ENCODE results near the gene NELL2.
"Not testable (repeated sequence)": the region's sequence is repeated elsewhere in the genome, so short reads cannot be mapped to it uniquely, and the experiment has no call there.

Gene NELL2

DNA sequence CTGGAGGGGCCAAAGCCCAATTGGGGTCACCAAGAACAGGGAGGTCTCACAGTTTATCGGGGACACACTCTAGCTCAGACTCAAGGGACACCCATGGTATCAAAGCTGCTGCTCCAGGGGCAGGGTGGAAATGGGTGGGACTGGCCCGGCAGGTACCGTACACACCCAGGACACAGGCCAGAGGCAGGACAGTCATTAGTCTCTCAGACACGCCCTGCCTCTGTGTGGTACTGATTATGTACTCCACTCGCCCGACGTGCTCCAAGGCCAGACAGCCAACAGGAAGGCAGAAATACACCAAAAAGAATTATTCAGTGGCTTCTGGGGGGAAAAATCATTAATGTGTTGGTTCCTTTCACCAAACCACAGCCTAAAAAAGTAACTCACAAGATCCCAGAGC lies 41.1 kb downstream of the NELL2 start:
- H2AFZ ChIP-seq (ENCODE audit: low read length); H3K4me1 ChIP-seq (ENCODE audit: control insufficient read depth in 2 of 2, insufficient read depth in 1 of 2, low read depth in 1 of 2, low read length in 2 of 2); H3K27me3 ChIP-seq (ENCODE audit: control insufficient read depth in 3 of 3, insufficient read depth in 3 of 3, low read depth in 1 of 3, low read length in 3 of 3); H3K4ac ChIP-seq (ENCODE audit: low read length); H2BK120ac ChIP-seq (ENCODE audit: low read depth, low read length); H3K23ac ChIP-seq (ENCODE audit: low read depth, low read length, poor library complexity); H4K8ac ChIP-seq (ENCODE audit: low read depth, low read length); H3K14ac ChIP-seq (ENCODE audit: low read length); H3K79me1 ChIP-seq (ENCODE audit: low read depth, low read length); H2AK5ac ChIP-seq (ENCODE audit: low read depth, low read length); H2BK5ac ChIP-seq (ENCODE audit: low read length); H3K9ac ChIP-seq (ENCODE audit: low read depth, low read length, poor library complexity); DNase-seq (ENCODE audit: low spot score); H3K36me3 ChIP-seq (replicated peaks in 1 of 2; ENCODE audit: control insufficient read depth in 2 of 2, insufficient read depth in 2 of 2, low read length in 2 of 2); H2BK15ac ChIP-seq (ENCODE audit: low read length); H4K91ac ChIP-seq (ENCODE audit: low read depth, low read length, poor library complexity); H3K4me3 ChIP-seq (ENCODE audit: low read length in 2 of 2); H2BK12ac ChIP-seq (ENCODE audit: low read length); H3K9me3 ChIP-seq (replicated peaks in 1 of 2; ENCODE audit: control insufficient read depth in 2 of 2, insufficient read depth in 1 of 2, low read depth in 1 of 2, low read length in 2 of 2); H3K4me2 ChIP-seq (ENCODE audit: insufficient read depth, low read length, poor library complexity, severe bottlenecking); H3K27ac ChIP-seq (replicated peaks; ENCODE audit: low read length): not testable (repeated sequence)
- WGBS, 2 donors (ENCODE audit: extremely low coverage in 2 of 2, insufficient read length in 2 of 2, insufficient replicate concordance in 1 of 2), result no CpG with 5 or more reads among the region's 7 CpGs
- peak overlapping the region; percentile 46 for H3K18ac ChIP-seq (ENCODE audit: low read length)

DNA sequence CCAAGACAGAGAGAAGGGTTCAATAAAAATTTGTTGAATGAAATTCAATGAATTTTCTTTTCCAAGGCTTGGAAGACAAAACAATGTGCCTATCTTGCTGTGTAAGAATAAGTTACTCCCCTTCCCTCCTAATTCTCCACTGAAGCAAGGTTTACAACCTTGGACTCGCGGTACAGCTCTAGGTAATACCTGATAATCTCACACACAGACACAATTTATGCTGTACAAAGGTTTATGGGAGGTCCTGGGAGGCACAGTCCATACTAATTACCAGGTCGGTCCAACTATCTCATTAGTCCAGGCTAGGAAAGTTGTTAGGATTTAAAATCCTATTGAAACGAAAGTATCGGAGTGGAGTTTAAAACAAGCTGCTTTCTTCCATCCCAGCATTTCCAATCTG lies 42.6 kb downstream of the NELL2 start:
- no peaks in the 10 kb centered on the region for H3K27me3 ChIP-seq (ENCODE audit: control insufficient read depth in 3 of 3, insufficient read depth in 3 of 3, low read depth in 1 of 3, low read length in 3 of 3)
- H2AK5ac ChIP-seq (ENCODE audit: low read depth, low read length), result no peak overlapping the region
- peaks cover 0 to 10% of the 10 kb centered on the region in 2 donors for H3K4me1 ChIP-seq (ENCODE audit: control insufficient read depth in 2 of 2, insufficient read depth in 1 of 2, low read depth in 1 of 2, low read length in 2 of 2)
- H3K79me1 ChIP-seq (ENCODE audit: low read depth, low read length), result peaks cover 3% of the 10 kb centered on the region
- no peaks in the 10 kb centered on the region for H3K36me3 ChIP-seq (replicated peaks in 1 of 2; ENCODE audit: control insufficient read depth in 2 of 2, insufficient read depth in 2 of 2, low read length in 2 of 2)
- H3K4ac ChIP-seq (ENCODE audit: low read length), result no peak overlapping the region
- H4K8ac ChIP-seq (ENCODE audit: low read depth, low read length), result no peak overlapping the region
- no peak overlapping the region for H2BK5ac ChIP-seq (ENCODE audit: low read length)
- no peak overlapping the region for H3K4me2 ChIP-seq (ENCODE audit: insufficient read depth, low read length, poor library complexity, severe bottlenecking)
- H3K4me3 ChIP-seq (ENCODE audit: low read length in 2 of 2), result no peak overlapping the region
- H2BK12ac ChIP-seq (ENCODE audit: low read length), result no peak overlapping the region
- no peak overlapping the region for H3K27ac ChIP-seq (replicated peaks; ENCODE audit: low read length)
- no peak overlapping the region for H2AFZ ChIP-seq (ENCODE audit: low read length)
- WGBS, 2 donors (ENCODE audit: extremely low coverage in 2 of 2, insufficient read length in 2 of 2, insufficient replicate concordance in 1 of 2), result no CpG with 5 or more reads among the region's 5 CpGs
- no peak overlapping the region for H3K9ac ChIP-seq (ENCODE audit: low read depth, low read length, poor library complexity)
- DNase-seq (ENCODE audit: low spot score), result no peak
- no peak overlapping the region for H4K91ac ChIP-seq (ENCODE audit: low read depth, low read length, poor library complexity)
- H3K9me3 ChIP-seq (replicated peaks in 1 of 2; ENCODE audit: control insufficient read depth in 2 of 2, insufficient read depth in 1 of 2, low read depth in 1 of 2, low read length in 2 of 2), result no peaks in the 10 kb centered on the region
- no peak overlapping the region for H2BK120ac ChIP-seq (ENCODE audit: low read depth, low read length)
- H2BK15ac ChIP-seq (ENCODE audit: low read length), result no peak overlapping the region
- no peak overlapping the region for H3K14ac ChIP-seq (ENCODE audit: low read length)
- H3K23ac ChIP-seq (ENCODE audit: low read depth, low read length, poor library complexity), result no peak overlapping the region
- H3K18ac ChIP-seq (ENCODE audit: low read length), result no peak overlapping the region

DNA sequence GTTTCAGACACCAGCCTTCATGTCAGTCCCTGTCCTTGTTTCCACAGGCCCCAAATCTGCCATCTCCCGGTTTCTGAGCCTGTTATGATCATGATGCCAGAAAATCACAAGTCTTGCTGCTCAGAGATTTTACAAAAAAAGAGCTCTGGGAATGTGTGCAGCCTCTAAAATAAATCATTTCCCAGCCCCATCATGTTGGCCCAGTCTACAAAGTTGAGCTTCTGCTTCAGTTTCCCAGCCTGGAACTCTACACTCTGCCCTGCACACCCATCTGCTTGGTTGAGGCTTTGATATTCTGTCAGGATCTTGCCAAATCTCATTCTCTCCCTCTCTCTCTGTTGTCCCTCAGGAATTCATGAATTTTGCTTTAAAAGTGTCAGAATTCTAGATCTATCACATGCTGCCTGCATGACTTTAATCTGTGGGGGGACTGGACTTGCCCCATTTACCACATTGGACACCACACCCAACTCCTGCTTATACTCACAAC lies 45.5 kb downstream of the NELL2 start:
- no peaks in the 10 kb centered on the region for H3K27me3 ChIP-seq (ENCODE audit: control insufficient read depth in 3 of 3, insufficient read depth in 3 of 3, low read depth in 1 of 3, low read length in 3 of 3)
- WGBS, 2 donors (ENCODE audit: extremely low coverage in 2 of 2, insufficient read length in 2 of 2, insufficient replicate concordance in 1 of 2), result no CpG with 5 or more reads among the region's 1 CpG

DNA sequence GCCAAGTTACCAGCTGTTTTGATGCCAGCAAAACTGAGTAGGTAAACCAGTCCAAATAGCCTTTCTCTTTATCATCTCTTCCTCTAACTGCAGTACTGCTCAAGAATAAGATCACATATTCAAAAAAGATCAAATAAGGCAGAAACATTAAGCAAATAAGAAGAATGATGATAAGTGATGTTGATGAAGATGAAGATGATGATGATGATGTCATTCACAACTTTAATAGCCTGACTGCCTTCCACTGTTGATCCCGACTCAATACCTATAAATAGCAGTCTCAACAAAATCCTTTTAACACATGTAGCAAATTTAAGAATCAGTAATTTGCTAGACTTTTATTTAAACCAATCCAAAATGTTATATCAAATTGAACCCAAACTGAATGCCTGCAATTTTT lies 47.1 kb downstream of the NELL2 start:
- no peaks in the 10 kb centered on the region for H3K36me3 ChIP-seq (replicated peaks in 1 of 2; ENCODE audit: control insufficient read depth in 2 of 2, insufficient read depth in 2 of 2, low read length in 2 of 2)
- H3K27ac ChIP-seq (replicated peaks; ENCODE audit: low read length), result no peak overlapping the region
- no peaks in the 10 kb centered on the region for H3K9me3 ChIP-seq (replicated peaks in 1 of 2; ENCODE audit: control insufficient read depth in 2 of 2, insufficient read depth in 1 of 2, low read depth in 1 of 2, low read length in 2 of 2)
- H3K23ac ChIP-seq (ENCODE audit: low read depth, low read length, poor library complexity), result no peak overlapping the region
- no peak overlapping the region for H3K18ac ChIP-seq (ENCODE audit: low read length)
- no peak overlapping the region for H2BK12ac ChIP-seq (ENCODE audit: low read length)
- no peak overlapping the region for H2BK120ac ChIP-seq (ENCODE audit: low read depth, low read length)
- H3K4me1 ChIP-seq (ENCODE audit: control insufficient read depth in 2 of 2, insufficient read depth in 1 of 2, low read depth in 1 of 2, low read length in 2 of 2), result peaks cover 0 to 3% of the 10 kb centered on the region in 2 donors
- no peak overlapping the region for H2AFZ ChIP-seq (ENCODE audit: low read length)
- no CpG with 5 or more reads among the region's 1 CpG for WGBS, 2 donors (ENCODE audit: extremely low coverage in 2 of 2, insufficient read length in 2 of 2, insufficient replicate concordance in 1 of 2)
- H4K8ac ChIP-seq (ENCODE audit: low read depth, low read length), result no peak overlapping the region
- H2AK5ac ChIP-seq (ENCODE audit: low read depth, low read length), result no peak overlapping the region
- no peak overlapping the region for H3K14ac ChIP-seq (ENCODE audit: low read length)
- H3K4ac ChIP-seq (ENCODE audit: low read length), result no peak overlapping the region
- no peaks in the 10 kb centered on the region for H3K79me1 ChIP-seq (ENCODE audit: low read depth, low read length)
- no peak overlapping the region for H3K9ac ChIP-seq (ENCODE audit: low read depth, low read length, poor library complexity)
- H3K4me2 ChIP-seq (ENCODE audit: insufficient read depth, low read length, poor library complexity, severe bottlenecking), result no peak overlapping the region
- no peak overlapping the region for H4K91ac ChIP-seq (ENCODE audit: low read depth, low read length, poor library complexity)
- no peak overlapping the region for H2BK15ac ChIP-seq (ENCODE audit: low read length)
- H3K4me3 ChIP-seq (ENCODE audit: low read length in 2 of 2), result no peak overlapping the region
- no peaks in the 10 kb centered on the region for H3K27me3 ChIP-seq (ENCODE audit: control insufficient read depth in 3 of 3, insufficient read depth in 3 of 3, low read depth in 1 of 3, low read length in 3 of 3)
- no peak overlapping the region for H2BK5ac ChIP-seq (ENCODE audit: low read length)
- no peak for DNase-seq (ENCODE audit: low spot score)

More for the DNA sequence above, 45.5 kb downstream of the NELL2 start:
- no peak overlapping the region for H2BK5ac ChIP-seq (ENCODE audit: low read length)
- no peaks in the 10 kb centered on the region for H3K79me1 ChIP-seq (ENCODE audit: low read depth, low read length)
- H4K8ac ChIP-seq (ENCODE audit: low read depth, low read length), result no peak overlapping the region
- no peak overlapping the region for H2AFZ ChIP-seq (ENCODE audit: low read length)
- no peak overlapping the region for H3K18ac ChIP-seq (ENCODE audit: low read length)
- H2BK15ac ChIP-seq (ENCODE audit: low read length), result no peak overlapping the region
- H3K4me1 ChIP-seq (ENCODE audit: control insufficient read depth in 2 of 2, insufficient read depth in 1 of 2, low read depth in 1 of 2, low read length in 2 of 2), result peaks cover 0 to 3% of the 10 kb centered on the region in 2 donors
- no peak for DNase-seq (ENCODE audit: low spot score)
- no peak overlapping the region for H3K14ac ChIP-seq (ENCODE audit: low read length)
- no peak overlapping the region for H3K4me3 ChIP-seq (ENCODE audit: low read length in 2 of 2)
- no peak overlapping the region for H2AK5ac ChIP-seq (ENCODE audit: low read depth, low read length)
- no peak overlapping the region for H2BK120ac ChIP-seq (ENCODE audit: low read depth, low read length)
- H4K91ac ChIP-seq (ENCODE audit: low read depth, low read length, poor library complexity), result no peak overlapping the region
- no peak overlapping the region for H3K23ac ChIP-seq (ENCODE audit: low read depth, low read length, poor library complexity)
- H2BK12ac ChIP-seq (ENCODE audit: low read length), result no peak overlapping the region
- no peak overlapping the region for H3K4ac ChIP-seq (ENCODE audit: low read length)
- H3K27ac ChIP-seq (replicated peaks; ENCODE audit: low read length), result no peak overlapping the region
- H3K4me2 ChIP-seq (ENCODE audit: insufficient read depth, low read length, poor library complexity, severe bottlenecking), result no peak overlapping the region
- no peaks in the 10 kb centered on the region for H3K9me3 ChIP-seq (replicated peaks in 1 of 2; ENCODE audit: control insufficient read depth in 2 of 2, insufficient read depth in 1 of 2, low read depth in 1 of 2, low read length in 2 of 2)
- H3K9ac ChIP-seq (ENCODE audit: low read depth, low read length, poor library complexity), result no peak overlapping the region
- no peaks in the 10 kb centered on the region for H3K36me3 ChIP-seq (replicated peaks in 1 of 2; ENCODE audit: control insufficient read depth in 2 of 2, insufficient read depth in 2 of 2, low read length in 2 of 2)
